Cardiac ventricle fibroblast (primary cell): ENCODE measurements around the gene FAM210A. TPM values are rescaled to one million over a fixed set of nuclear protein-coding genes. Genes with fewer than 3 reads are reported as not detected.

ENCODE experiments used
- total RNA-seq: library from RNA; depleted of rRNA; stranded (reverse); fragments of >200 nt; gene quantifications from 2 replicates; pipeline ENCODE4 v1.2.3, GENCODE V29; 2015

The FAM210A gene, protein sequence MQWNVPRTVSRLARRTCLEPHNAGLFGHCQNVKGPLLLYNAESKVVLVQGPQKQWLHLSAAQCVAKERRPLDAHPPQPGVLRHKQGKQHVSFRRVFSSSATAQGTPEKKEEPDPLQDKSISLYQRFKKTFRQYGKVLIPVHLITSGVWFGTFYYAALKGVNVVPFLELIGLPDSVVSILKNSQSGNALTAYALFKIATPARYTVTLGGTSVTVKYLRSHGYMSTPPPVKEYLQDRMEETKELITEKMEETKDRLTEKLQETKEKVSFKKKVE
- total RNA-seq: 8.2 and 15.5 TPM in 2 replicates

DNA sequence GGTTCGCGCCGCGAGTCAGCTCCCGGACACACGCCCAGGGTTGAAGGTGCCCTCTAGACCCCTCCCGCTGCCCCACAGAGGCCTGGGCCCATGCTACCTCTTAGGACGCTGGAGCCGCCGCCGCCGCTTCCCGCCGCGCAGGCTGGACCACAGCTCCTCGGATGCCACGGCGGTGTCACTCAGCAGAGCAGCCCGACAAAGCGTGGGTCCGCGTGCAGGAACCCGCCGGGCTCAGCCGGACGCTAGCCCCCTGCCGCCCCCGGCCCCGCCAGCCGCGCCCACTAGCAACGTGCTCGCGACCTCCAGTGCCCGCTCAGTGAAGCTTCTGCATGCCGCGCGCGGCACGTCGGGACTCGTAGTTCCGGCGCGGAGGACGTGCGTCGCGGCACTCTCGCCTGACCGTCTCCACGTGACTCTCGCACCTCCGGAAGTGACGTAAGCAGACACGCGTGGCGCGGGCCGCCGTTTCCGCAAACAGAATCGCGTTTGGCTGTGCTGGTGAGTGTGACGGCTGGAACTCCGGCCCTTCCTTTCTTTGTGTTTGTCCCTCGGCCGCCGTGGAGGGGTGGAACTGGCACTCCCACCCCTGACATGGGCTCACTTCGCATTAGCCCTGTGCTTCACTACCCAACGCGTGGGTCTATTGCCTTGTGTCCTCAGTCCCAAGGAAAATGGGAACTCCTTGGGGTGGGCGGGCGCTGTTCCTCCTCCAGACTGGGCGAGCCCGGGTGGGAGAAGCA lies at the start of gene FAM210A, which contains the start of gene RNMT:
Gene FAM210A (minus strand): TSS at position 327 of the 740 bp plus-strand sequence. CDS start 44,481 bp downstream, outside the sequence.
Gene RNMT (plus strand): TSS at position 442 of the 740 bp plus-strand sequence. CDS start 4,845 bp downstream, outside the sequence.

Other genes with a start within 250 kb of the FAM210A start
- 15.6 and 20.5 TPM in 2 replicates for gene RNMT, start 115 bp upstream of the FAM210A start, total RNA-seq
- gene MC5R, start 97.6 kb upstream of the FAM210A start, total RNA-seq: not detected in 2 replicates
- gene MC2R, start 189.0 kb upstream of the FAM210A start, total RNA-seq: not detected in 2 replicates